OCI-LY1 (cell line): ENCODE results near the gene FOXE3.

Experiments
- H2AFZ ChIP-seq: fragments of 200-600 bp; sonication (generic), shearing (Covaris generic); 2 replicates; pipeline ENCODE4 v1.6.0; 2014; ENCODE audit warnings: antibody characterized with exemption, mild to moderate bottlenecking, low read length
- H3F3A ChIP-seq: fragments of 200-600 bp; sonication (generic), shearing (Covaris generic); 2 replicates; pipeline ENCODE4 v1.6.0; 2014; ENCODE audit warnings: mild to moderate bottlenecking, antibody characterized with exemption, low read length, moderate library complexity; ENCODE audit not compliant: insufficient read depth
- H3K27ac ChIP-seq: fragments of 200-600 bp; sonication (generic); 2 replicates; pipeline ENCODE4 v1.5.1; 2014; ENCODE audit warnings: low read length, mixed run types, mild to moderate bottlenecking, low read depth; ENCODE audit not compliant: poor library complexity, severe bottlenecking
- H3K27me3 ChIP-seq: fragments of 200-600 bp; sonication (generic); 2 replicates; pipeline ENCODE4 v1.6.0; 2014; ENCODE audit warnings: antibody characterized with exemption, mild to moderate bottlenecking, low read length, moderate library complexity; ENCODE audit not compliant: insufficient read depth
- H3K36me3 ChIP-seq: fragments of 200-600 bp; sonication (generic); 2 replicates; pipeline ENCODE4 v1.6.1; 2014; ENCODE audit warnings: mild to moderate bottlenecking, antibody characterized with exemption, low read length, moderate library complexity, mixed read lengths; ENCODE audit not compliant: insufficient read depth
- H3K4me1 ChIP-seq: fragments of 200-600 bp; sonication (generic); 2 replicates; pipeline ENCODE4 v1.5.1; 2014; ENCODE audit warnings: mild to moderate bottlenecking, low read length, moderate library complexity; ENCODE audit not compliant: insufficient read depth, severe bottlenecking
- H3K4me2 ChIP-seq: fragments of 200-600 bp; sonication (generic), shearing (Covaris generic); 2 replicates; pipeline ENCODE4 v1.6.1; 2014; ENCODE audit warnings: low read length
- H3K4me3 ChIP-seq: fragments of 200-600 bp; sonication (generic); 2 replicates; pipeline ENCODE4 v1.5.1; 2014; ENCODE audit warnings: low read length, low read depth, mild to moderate bottlenecking, mixed read lengths; ENCODE audit not compliant: poor library complexity, severe bottlenecking
- H3K79me2 ChIP-seq: fragments of 200-600 bp; shearing (Covaris generic); 2 replicates; pipeline ENCODE4 v1.6.1; 2016; ENCODE audit warnings: mixed run types, low read length, mixed read lengths; ENCODE audit not compliant: insufficient read depth
- H3K9ac ChIP-seq: fragments of 200-600 bp; sonication (generic), shearing (Covaris generic); 2 replicates; pipeline ENCODE4 v1.6.1; 2014; ENCODE audit warnings: mild to moderate bottlenecking, low read length, mixed read lengths
- H3K9me2 ChIP-seq: fragments of 200-600 bp; sonication (generic), shearing (Covaris generic); 2 replicates; pipeline ENCODE4 v1.6.1; 2014; ENCODE audit warnings: low read depth, mild to moderate bottlenecking, low read length, mixed read lengths
- H3K9me3 ChIP-seq: fragments of 200-600 bp; shearing (Covaris generic); 2 replicates; pipeline ENCODE4 v1.6.1; 2014; ENCODE audit warnings: low read length, mixed read lengths
- H4K20me1 ChIP-seq: fragments of 200-600 bp; sonication (generic), shearing (Covaris generic); 2 replicates; pipeline ENCODE4 v1.6.0; 2016; ENCODE audit warnings: mild to moderate bottlenecking, low read length; ENCODE audit not compliant: insufficient read depth
- CTCF ChIP-seq: fragments of 200-600 bp; sonication (generic), shearing (Covaris generic); IDR thresholded peaks from 2 replicates; pipeline ENCODE4 v1.5.1; 2017; ENCODE audit warnings: mild to moderate bottlenecking, antibody characterized with exemption, low read length, moderate library complexity, mixed read lengths
- EZH2 ChIP-seq: fragments of 200-600 bp; sonication (generic), shearing (Covaris generic); IDR thresholded peaks from 2 replicates; pipeline ENCODE4 v1.8.0; 2017; ENCODE audit warnings: borderline replicate concordance, mixed run types, mild to moderate bottlenecking, antibody characterized with exemption, low read length, moderate library complexity, mixed read lengths

FOXE3 gene

GRCh38 chr1:47409311-47410067 lies 6.6 kb upstream of the FOXE3 start:
- no peaks in the 10 kb centered on the region for H3K79me2 ChIP-seq
- H3K4me1 ChIP-seq = no peaks in the 10 kb centered on the region
- H3K4me3 ChIP-seq = no peak overlapping the region
- H3K9me3 ChIP-seq = no peaks in the 10 kb centered on the region
- H3K36me3 ChIP-seq = no peaks in the 10 kb centered on the region
- no peak overlapping the region for H3K27ac ChIP-seq
- no peak overlapping the region for H2AFZ ChIP-seq
- H3F3A ChIP-seq = no peaks in the 10 kb centered on the region
- no peaks in the 10 kb centered on the region for H3K27me3 ChIP-seq
- no peak for TF ChIP-seq CTCF
- TF ChIP-seq EZH2 = no peak
- no peak overlapping the region for H3K9ac ChIP-seq
- H3K9me2 ChIP-seq = no peaks in the 10 kb centered on the region
- H4K20me1 ChIP-seq = no peaks in the 10 kb centered on the region
- no peak overlapping the region for H3K4me2 ChIP-seq

GRCh38 chr1:47410068-47410455 lies 6.0 kb upstream of the FOXE3 start:
- H3K27ac ChIP-seq = no peak overlapping the region
- no peaks in the 10 kb centered on the region for H3K4me1 ChIP-seq
- H3K36me3 ChIP-seq = no peaks in the 10 kb centered on the region
- H3K79me2 ChIP-seq = no peaks in the 10 kb centered on the region
- H4K20me1 ChIP-seq = no peaks in the 10 kb centered on the region
- no peaks in the 10 kb centered on the region for H3K27me3 ChIP-seq
- no peak overlapping the region for H3K4me3 ChIP-seq
- TF ChIP-seq EZH2 (no peak), CTCF (no peak)
- no peaks in the 10 kb centered on the region for H3F3A ChIP-seq
- H3K9me2 ChIP-seq = no peaks in the 10 kb centered on the region
- H2AFZ ChIP-seq = no peak overlapping the region
- H3K4me2 ChIP-seq = no peak overlapping the region
- H3K9ac ChIP-seq = no peak overlapping the region
- no peaks in the 10 kb centered on the region for H3K9me3 ChIP-seq

GRCh38 chr1:47411436-47411835 lies 4.6 kb upstream of the FOXE3 start:
- Histone ChIP-seq H3K79me2 (no peaks in the 10 kb centered on the region), H3K9me3 (no peaks in the 10 kb centered on the region), H2AFZ (no peak overlapping the region), H3F3A (no peaks in the 10 kb centered on the region), H3K9ac (no peak overlapping the region), H3K27ac (no peak overlapping the region), H3K9me2 (no peaks in the 10 kb centered on the region), H3K4me1 (no peaks in the 10 kb centered on the region), H3K4me2 (no peak overlapping the region), H3K36me3 (no peaks in the 10 kb centered on the region), H4K20me1 (no peaks in the 10 kb centered on the region), H3K4me3 (no peak overlapping the region), H3K27me3 (no peaks in the 10 kb centered on the region)
- no peak for TF ChIP-seq CTCF
